Measurements from ENCODE around the gene GIMAP1. TPM values are rescaled to one million over a fixed set of nuclear protein-coding genes. Genes with fewer than 3 reads are reported as not detected.

GIMAP1 gene
- total RNA-seq (2022; extraction: Qiagen RNA extraction), result not detected in 5 replicates

GRCh38 chr7:150716368-150716767 lies at the start of gene GIMAP1:
GIMAP1 (plus strand) TSS chr7:150716613; CDS start chr7:150719048, 2,435 bp downstream.

GRCh38 chr7:150685219-150686029 lies 31.0 kb upstream of the GIMAP1 start, which contains the start of gene GIMAP2:
GIMAP2 (plus strand) TSS chr7:150685706; CDS start chr7:150687060, 1,354 bp downstream.

GRCh38 chr7:150737265-150738055 lies 21.0 kb downstream of the GIMAP1 start, which contains the start of gene GIMAP5:
GIMAP5 (plus strand) TSS chr7:150737418; CDS start chr7:150740885, 3,467 bp downstream.

Other genes with a start within 250 kb of the GIMAP1 start
- not detected in 5 replicates for gene GIMAP7, start 201.7 kb upstream of the GIMAP1 start, total RNA-seq (2022; extraction: Qiagen RNA extraction)
- gene GIMAP4, start 149.2 kb upstream of the GIMAP1 start, total RNA-seq (2022; extraction: Qiagen RNA extraction), result not detected in 5 replicates
- not detected in 5 replicates for gene GIMAP6, start 84.2 kb upstream of the GIMAP1 start, total RNA-seq (2022; extraction: Qiagen RNA extraction)
- 0.09 TPM in 1 of 5 replicates, not detected in the others for gene GIMAP2, start 30.9 kb upstream of the GIMAP1 start, total RNA-seq (2022; extraction: Qiagen RNA extraction)
- 0.14 TPM in 1 of 5 replicates, not detected in the others for gene GIMAP5, start 20.8 kb downstream of the GIMAP1 start, total RNA-seq (2022; extraction: Qiagen RNA extraction)
- 0.12 to 0.13 TPM in 2 of 5 replicates, not detected in the others for gene TMEM176B, start 83.8 kb downstream of the GIMAP1 start, total RNA-seq (2022; extraction: Qiagen RNA extraction)
- gene TMEM176A, start 84.2 kb downstream of the GIMAP1 start, total RNA-seq (2022; extraction: Qiagen RNA extraction), result not detected in 5 replicates
- not detected in 5 replicates for gene AOC1, start 135.9 kb downstream of the GIMAP1 start, total RNA-seq (2022; extraction: Qiagen RNA extraction)

All from A549 treated with CORT108297 at 1 μM for 4 hours (cell line).